HG03025 (cell line): ENCODE measurements around the gene SIX1.

Experiments used
- ATAC-seq: cut with Tn5 transposase; IDR thresholded peaks from one replicate; pipeline ENCODE4 v1.9.1; 2021; ENCODE audit warnings: mild to moderate bottlenecking, moderate library complexity; ENCODE audit not compliant: unreplicated experiment, low FRiP score

The SIX1 gene

DNA sequence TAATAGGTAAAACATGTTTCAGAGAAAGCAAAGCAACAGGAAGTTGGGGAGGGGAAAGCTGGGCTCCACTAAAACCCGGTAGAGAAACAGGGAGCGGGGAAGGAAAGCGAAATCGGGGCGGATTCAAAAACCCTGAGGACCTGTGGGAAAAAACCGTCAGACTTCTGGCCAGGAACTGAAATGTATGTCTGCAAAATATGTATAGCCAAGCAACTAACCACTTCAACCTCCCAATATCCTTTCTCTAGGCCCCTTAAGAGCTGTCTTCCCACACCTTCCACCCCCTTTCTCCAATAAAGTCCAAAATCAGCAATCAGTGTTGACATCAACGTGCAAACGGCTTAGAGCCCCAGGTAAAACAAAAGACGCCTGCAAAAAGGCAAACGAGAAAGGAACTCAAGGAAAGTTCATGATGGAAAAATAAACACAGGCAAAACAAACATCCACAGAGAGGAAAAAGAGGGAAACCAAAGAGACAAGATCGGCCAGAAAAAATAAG is 32.8 kb downstream of the SIX1 start:
- no peak for ATAC-seq

DNA sequence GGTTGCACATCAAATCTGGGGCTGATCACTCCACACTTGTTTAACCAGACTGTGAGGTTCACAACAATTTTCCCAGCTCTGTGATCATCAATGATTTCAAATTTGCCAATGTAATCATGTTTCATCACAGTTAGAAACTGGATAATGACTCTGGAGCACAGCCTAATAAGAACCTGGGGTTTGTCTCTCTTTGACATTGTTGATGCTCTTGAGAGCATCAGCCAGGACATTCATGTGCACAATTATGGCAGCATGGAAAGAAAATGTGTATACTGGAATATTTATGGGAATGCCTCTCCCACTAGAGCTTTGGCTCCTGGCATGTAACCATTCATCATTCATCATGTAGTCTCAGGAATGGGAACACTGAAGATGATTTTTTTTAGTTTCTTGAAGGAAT is 47.0 kb downstream of the SIX1 start:
- no peak for ATAC-seq

DNA sequence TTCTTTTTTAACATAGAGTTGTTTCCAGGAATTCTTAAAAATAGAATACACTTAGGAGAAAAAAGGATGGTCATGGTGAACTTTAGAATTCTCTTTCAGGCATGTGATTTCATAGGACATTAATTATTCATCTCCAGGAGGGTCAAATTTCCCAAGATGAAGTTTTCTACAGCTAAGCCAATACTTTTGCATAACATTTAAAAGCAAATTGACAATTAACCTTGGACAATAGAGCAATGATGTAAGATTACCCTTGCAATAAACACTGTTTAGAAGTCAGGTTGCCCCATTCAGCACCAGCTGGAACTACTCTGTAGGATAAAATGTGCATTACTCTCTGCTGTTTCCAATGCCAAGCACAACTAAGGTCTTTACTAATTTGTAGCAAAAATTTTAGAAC is 49.5 kb downstream of the SIX1 start:
- ATAC-seq = no peak

DNA sequence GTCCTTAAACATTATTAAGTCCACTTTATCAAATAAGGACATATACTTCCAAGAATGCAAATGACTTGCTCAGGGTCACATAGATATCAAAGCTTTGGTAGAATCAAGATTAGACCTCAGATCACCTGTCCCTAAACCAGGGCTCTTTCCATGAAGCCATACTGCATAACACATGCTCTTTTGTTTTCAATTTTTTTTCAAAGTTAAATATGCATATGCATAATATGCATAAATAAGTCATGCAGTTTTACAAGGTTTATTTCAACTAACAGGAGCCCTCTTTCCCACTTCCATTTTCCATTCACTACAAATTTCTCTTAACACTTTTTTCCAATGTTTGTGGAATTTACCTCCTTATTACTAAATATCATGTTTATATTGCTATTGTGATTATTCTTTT is 53.1 kb downstream of the SIX1 start:
- ATAC-seq = no peak

DNA sequence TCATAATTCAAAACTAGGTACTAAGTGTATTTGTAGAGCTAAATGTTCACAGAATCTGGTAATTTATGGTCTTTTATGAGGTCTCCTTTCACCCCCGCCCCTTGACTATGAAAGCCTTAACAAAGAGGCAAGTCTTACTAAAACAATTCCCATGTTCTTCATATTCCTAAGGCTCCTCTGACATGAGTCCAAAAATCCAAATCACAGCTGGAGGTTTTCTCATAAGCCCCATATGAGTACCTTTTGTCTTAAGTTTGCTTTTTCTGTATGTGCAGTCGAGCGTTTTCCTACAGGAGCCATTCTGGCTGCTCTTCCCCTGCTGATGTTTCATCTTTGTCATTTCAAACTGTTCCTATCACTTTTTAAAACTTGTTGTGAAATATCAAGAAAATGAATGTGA is 55.2 kb downstream of the SIX1 start:
- ATAC-seq = no peak
